Activated CD8-positive, alpha-beta memory T cell treated with anti-CD3 and anti-CD28 coated beads, Interleukin-2, amount 10 ng/mL, durations not matched to agents 7 days and 5 days (primary cell): Measurements from ENCODE around the gene DPH2. TPM values are rescaled to one million over a fixed set of nuclear protein-coding genes. Genes with fewer than 3 reads are reported as not detected.

Experiments
- ATAC-seq: fragments of 150-1000 bp; cut with Tn5 transposase; one replicate; pipeline ENCODE4 v1.10.0; 2021; ENCODE audit warnings: moderate library complexity
- CTCF ChIA-PET: fragments of 350-600 bp; sonication (Branson Sonifier 250); formaldehyde crosslinking; loops from one replicate; lab custom pipeline; 2021; ENCODE audit warnings: antibody characterized with exemption; lab: Charles Lee
- DNase-seq: peaks from one replicate; pipeline ENCODE4 v3.0.0-alpha.2; 2020
- H3K27ac Mint-ChIP-seq: one replicate; pipeline ENCODE4 v1.8.0; 2021; ENCODE audit warnings: mild to moderate bottlenecking, mixed read lengths
- H3K27me3 Mint-ChIP-seq: one replicate; pipeline ENCODE4 v1.8.0; 2021; ENCODE audit warnings: mixed read lengths
- H3K36me3 Mint-ChIP-seq: one replicate; pipeline ENCODE4 v1.8.0; 2021; ENCODE audit warnings: mild to moderate bottlenecking, mixed read lengths
- H3K4me1 Mint-ChIP-seq: one replicate; pipeline ENCODE4 v1.8.0; 2021; ENCODE audit warnings: mixed read lengths
- H3K4me3 Mint-ChIP-seq: one replicate; pipeline ENCODE4 v1.8.0; 2021; ENCODE audit warnings: mild to moderate bottlenecking, moderate library complexity, mixed read lengths
- H3K9me3 Mint-ChIP-seq: one replicate; pipeline ENCODE4 v1.8.0; 2022; ENCODE audit warnings: low read depth, mixed read lengths
- total RNA-seq, 2 experiments: library from RNA; stranded (reverse); gene quantifications; one replicate each; pipeline ENCODE4 v1.2.3, GENCODE V29; 2021

The DPH2 gene
- total RNA-seq, 2 experiments from 2014 or later, result 28.1 to 39.8 TPM

GRCh38 chr1:43961692-43962091, 8.1 kb upstream of the DPH2 start:
- DNase-seq (no peak), ATAC-seq (no peak)
- no peak overlapping the region for H3K27ac Mint-ChIP-seq
- no peaks in the 10 kb centered on the region for H3K36me3 Mint-ChIP-seq
- no peaks in the 10 kb centered on the region for H3K9me3 Mint-ChIP-seq
- no peak overlapping the region for H3K4me3 Mint-ChIP-seq
- CTCF ChIA-PET, result interaction anchor here (0.9 kb wide), 1 partner anchor 74 kb away, joined by 3 read pairs; no protein-coding TSS in a partner anchor
- no peaks in the 10 kb centered on the region for H3K27me3 Mint-ChIP-seq
- H3K4me1 Mint-ChIP-seq, result peaks cover 10% of the 10 kb centered on the region

GRCh38 chr1:43962324-43962723, 7.5 kb upstream of the DPH2 start:
- Mint-ChIP-seq H3K36me3 (no peaks in the 10 kb centered on the region), H3K4me3 (no peak overlapping the region), H3K27me3 (no peaks in the 10 kb centered on the region), H3K27ac (no peak overlapping the region), H3K9me3 (no peaks in the 10 kb centered on the region), H3K4me1 (peaks cover 10% of the 10 kb centered on the region)
- ATAC-seq (no peak), DNase-seq (no peak)
- CTCF ChIA-PET, result no interaction called here

DNA sequence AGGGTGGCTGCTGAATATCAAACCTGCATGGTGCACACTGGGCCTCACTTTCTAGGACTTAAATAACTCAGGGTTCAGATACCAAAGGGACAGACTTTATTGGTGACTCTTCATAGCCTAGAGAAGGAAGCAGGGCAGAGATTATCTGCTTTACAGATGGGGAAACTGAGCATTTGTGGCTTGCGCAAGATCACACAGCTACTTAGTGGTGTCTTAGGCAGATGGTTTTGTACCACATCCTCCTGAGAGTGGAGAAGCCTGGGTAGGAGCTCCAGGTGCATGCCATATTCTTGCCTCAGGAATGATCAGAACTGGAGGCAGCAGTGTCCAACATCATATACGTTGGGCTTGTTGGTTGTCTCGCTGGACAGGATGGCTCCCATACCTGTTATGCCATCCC, 6.8 kb upstream of the DPH2 start:
- Mint-ChIP-seq H3K4me1 (peaks cover 10% of the 10 kb centered on the region), H3K4me3 (no peak overlapping the region), H3K36me3 (no peaks in the 10 kb centered on the region), H3K27me3 (no peaks in the 10 kb centered on the region), H3K9me3 (no peaks in the 10 kb centered on the region), H3K27ac (no peak overlapping the region)
- DNase-seq (no peak), ATAC-seq (no peak)
- CTCF ChIA-PET, result no interaction called here

GRCh38 chr1:43963890-43964289, 5.9 kb upstream of the DPH2 start:
- DNase-seq (no peak), ATAC-seq (no peak)
- Mint-ChIP-seq H3K9me3 (no peaks in the 10 kb centered on the region), H3K27me3 (no peaks in the 10 kb centered on the region), H3K27ac (no peak overlapping the region), H3K4me3 (no peak overlapping the region), H3K4me1 (peaks cover 10% of the 10 kb centered on the region), H3K36me3 (no peaks in the 10 kb centered on the region)
- CTCF ChIA-PET, result interaction anchor here (0.6 to 1.3 kb wide), 2 partner anchors 41 to 61 kb away, joined by 3 to 4 read pairs; no protein-coding TSS in a partner anchor

GRCh38 chr1:43965316-43965715, 4.5 kb upstream of the DPH2 start:
- H3K27ac Mint-ChIP-seq, result no peak overlapping the region
- DNase-seq (no peak), ATAC-seq (no peak)
- CTCF ChIA-PET, result no interaction called here
- no peak overlapping the region for H3K4me3 Mint-ChIP-seq
- H3K4me1 Mint-ChIP-seq, result peaks cover 19% of the 10 kb centered on the region
- H3K9me3 Mint-ChIP-seq, result no peaks in the 10 kb centered on the region
- no peaks in the 10 kb centered on the region for H3K27me3 Mint-ChIP-seq
- no peaks in the 10 kb centered on the region for H3K36me3 Mint-ChIP-seq

- no peak overlapping the region for H3K27ac Mint-ChIP-seq
- CTCF ChIA-PET, result interaction anchor here (5.4 kb wide), 1 partner anchor 22 kb away, joined by 30 read pairs; the partner anchor contains the start of gene IPO13
Measured at GRCh38 chr1:43968348-43968948, 1.4 kb upstream of the DPH2 start.

GRCh38 chr1:43969416-43969745, 429 bp upstream of the DPH2 start:
- H3K9me3 Mint-ChIP-seq, result no peaks in the 10 kb centered on the region
- DNase-seq (no peak), ATAC-seq (no peak)
- peaks cover 6% of the 10 kb centered on the region for H3K36me3 Mint-ChIP-seq
- peak overlapping the region; percentile 24 for H3K27ac Mint-ChIP-seq
- H3K4me1 Mint-ChIP-seq, result peaks cover 30% of the 10 kb centered on the region
- H3K27me3 Mint-ChIP-seq, result no peaks in the 10 kb centered on the region
- CTCF ChIA-PET, result interaction anchor here (1.0 to 5.4 kb wide), 3 partner anchors 23 to 32 kb away, joined by 4 to 30 read pairs (median 5); partner anchors contain the start of gene IPO13
- H3K4me3 Mint-ChIP-seq, result peak overlapping the region; percentile 89

More at GRCh38 chr1:43968348-43968948, 1.4 kb upstream of the DPH2 start:
- ATAC-seq (no peak), DNase-seq (peak; percentile 60)
- Mint-ChIP-seq H3K4me1 (peaks cover 21% of the 10 kb centered on the region), H3K36me3 (peaks cover 6% of the 10 kb centered on the region), H3K4me3 (no peak overlapping the region), H3K9me3 (no peaks in the 10 kb centered on the region), H3K27me3 (no peaks in the 10 kb centered on the region)

- DNase-seq (no peak), ATAC-seq (no peak)
- Mint-ChIP-seq H3K36me3 (peaks cover 6% of the 10 kb centered on the region), H3K9me3 (no peaks in the 10 kb centered on the region), H3K27me3 (no peaks in the 10 kb centered on the region), H3K27ac (peak overlapping the region; percentile 82), H3K4me1 (peaks cover 31% of the 10 kb centered on the region), H3K4me3 (peak overlapping the region; percentile 89)
- CTCF ChIA-PET, result interaction anchor here (0.8 to 5.4 kb wide), 4 partner anchors 24 to 207 kb away, joined by 3 to 30 read pairs (median 4); partner anchors contain the start of gene IPO13
Measured at GRCh38 chr1:43970502-43970901, 692 bp downstream of the DPH2 start.

DNA sequence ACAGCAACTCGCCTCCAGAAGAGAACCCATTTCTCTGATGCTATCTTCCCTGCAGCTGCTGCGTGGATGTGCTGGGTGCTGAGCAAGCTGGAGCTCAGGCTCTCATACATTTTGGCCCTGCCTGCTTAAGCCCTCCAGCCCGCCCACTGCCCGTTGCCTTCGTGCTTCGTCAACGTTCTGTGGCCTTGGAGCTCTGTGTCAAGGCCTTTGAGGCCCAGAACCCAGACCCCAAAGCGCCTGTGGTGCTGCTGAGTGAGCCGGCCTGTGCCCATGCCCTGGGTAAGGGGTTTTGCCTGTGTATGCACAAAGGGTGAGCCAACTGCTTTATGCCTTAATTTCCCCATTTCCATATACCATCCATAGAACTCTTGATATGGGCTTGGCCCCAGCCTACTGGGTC, 1.1 kb downstream of the DPH2 start:
- DNase-seq (no peak), ATAC-seq (no peak)
- H3K36me3 Mint-ChIP-seq, result peaks cover 6% of the 10 kb centered on the region
- no peaks in the 10 kb centered on the region for H3K9me3 Mint-ChIP-seq
- H3K4me3 Mint-ChIP-seq, result peak overlapping the region; percentile 89
- CTCF ChIA-PET, result interaction anchor here (0.8 to 5.4 kb wide), 3 partner anchors 25 to 208 kb away, joined by 3 to 30 read pairs (median 4); partner anchors contain the start of gene IPO13
- peaks cover 33% of the 10 kb centered on the region for H3K4me1 Mint-ChIP-seq
- no peaks in the 10 kb centered on the region for H3K27me3 Mint-ChIP-seq
- peak overlapping the region; percentile 41 for H3K27ac Mint-ChIP-seq

DNA sequence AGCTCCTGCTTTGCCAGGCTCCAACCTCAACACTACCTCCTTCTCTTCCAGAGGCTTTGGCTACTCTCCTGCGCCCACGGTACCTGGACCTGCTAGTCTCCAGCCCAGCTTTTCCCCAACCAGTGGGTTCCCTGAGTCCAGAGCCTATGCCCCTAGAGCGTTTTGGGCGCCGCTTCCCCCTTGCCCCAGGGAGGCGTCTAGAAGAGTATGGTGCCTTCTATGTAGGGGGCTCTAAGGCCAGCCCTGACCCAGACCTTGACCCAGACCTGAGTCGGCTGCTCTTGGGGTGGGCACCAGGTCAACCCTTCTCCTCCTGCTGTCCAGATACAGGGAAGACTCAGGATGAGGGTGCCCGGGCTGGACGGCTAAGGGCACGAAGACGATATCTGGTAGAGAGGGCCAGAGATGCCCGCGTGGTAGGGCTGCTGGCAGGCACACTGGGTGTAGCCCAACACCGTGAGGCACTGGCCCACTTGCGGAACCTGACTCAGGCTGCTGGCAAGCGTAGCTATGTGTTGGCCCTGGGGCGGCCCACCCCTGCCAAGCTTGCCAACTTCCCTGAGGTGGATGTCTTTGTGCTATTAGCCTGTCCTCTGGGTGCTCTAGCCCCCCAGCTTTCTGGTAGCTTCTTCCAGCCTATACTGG, 1.6 kb downstream of the DPH2 start:
- CTCF ChIA-PET, result interaction anchor here (1.5 to 5.4 kb wide), 2 partner anchors 25 to 208 kb away, joined by 4 to 30 read pairs; partner anchors contain the start of gene IPO13
- Mint-ChIP-seq H3K4me3 (peak overlapping the region; percentile 89), H3K27ac (no peak overlapping the region), H3K27me3 (no peaks in the 10 kb centered on the region), H3K36me3 (peaks cover 9% of the 10 kb centered on the region), H3K4me1 (peaks cover 39% of the 10 kb centered on the region), H3K9me3 (no peaks in the 10 kb centered on the region)
- DNase-seq, result no peak
- no peak for ATAC-seq

DNA sequence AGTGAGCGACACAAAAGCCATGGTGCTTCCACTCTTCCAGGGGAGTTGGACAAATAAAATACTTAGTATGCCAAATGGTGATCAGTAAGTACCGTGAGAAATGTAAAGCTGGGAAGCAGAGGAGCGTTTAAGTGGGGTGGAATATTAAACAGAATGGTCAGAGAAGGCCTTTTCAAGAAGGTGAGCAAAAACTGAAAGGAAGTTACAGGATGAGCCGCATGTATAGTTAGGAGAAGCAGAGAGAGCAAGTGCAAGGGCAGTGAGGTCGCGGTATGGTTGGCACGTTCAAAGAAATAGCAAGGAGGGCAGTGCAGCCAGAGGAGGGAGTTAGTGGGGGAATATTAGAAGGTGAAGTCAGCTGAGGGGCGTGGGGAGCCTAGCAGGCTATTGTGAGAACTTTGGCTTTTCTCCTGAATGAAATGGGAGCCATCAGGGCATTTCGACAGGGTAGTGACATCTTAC, 4.2 kb downstream of the DPH2 start:
- Mint-ChIP-seq H3K36me3 (peaks cover 22% of the 10 kb centered on the region), H3K4me1 (peaks cover 61% of the 10 kb centered on the region), H3K9me3 (no peaks in the 10 kb centered on the region), H3K27ac (peak overlapping the region; percentile 90), H3K4me3 (peak overlapping the region; percentile 83), H3K27me3 (no peaks in the 10 kb centered on the region)
- DNase-seq, result no peak
- CTCF ChIA-PET, result interaction anchor here (1.1 to 5.4 kb wide), 3 partner anchors 28 to 39 kb away, joined by 3 to 30 read pairs (median 10); partner anchors contain the start of gene IPO13
- ATAC-seq, result no peak

DNA sequence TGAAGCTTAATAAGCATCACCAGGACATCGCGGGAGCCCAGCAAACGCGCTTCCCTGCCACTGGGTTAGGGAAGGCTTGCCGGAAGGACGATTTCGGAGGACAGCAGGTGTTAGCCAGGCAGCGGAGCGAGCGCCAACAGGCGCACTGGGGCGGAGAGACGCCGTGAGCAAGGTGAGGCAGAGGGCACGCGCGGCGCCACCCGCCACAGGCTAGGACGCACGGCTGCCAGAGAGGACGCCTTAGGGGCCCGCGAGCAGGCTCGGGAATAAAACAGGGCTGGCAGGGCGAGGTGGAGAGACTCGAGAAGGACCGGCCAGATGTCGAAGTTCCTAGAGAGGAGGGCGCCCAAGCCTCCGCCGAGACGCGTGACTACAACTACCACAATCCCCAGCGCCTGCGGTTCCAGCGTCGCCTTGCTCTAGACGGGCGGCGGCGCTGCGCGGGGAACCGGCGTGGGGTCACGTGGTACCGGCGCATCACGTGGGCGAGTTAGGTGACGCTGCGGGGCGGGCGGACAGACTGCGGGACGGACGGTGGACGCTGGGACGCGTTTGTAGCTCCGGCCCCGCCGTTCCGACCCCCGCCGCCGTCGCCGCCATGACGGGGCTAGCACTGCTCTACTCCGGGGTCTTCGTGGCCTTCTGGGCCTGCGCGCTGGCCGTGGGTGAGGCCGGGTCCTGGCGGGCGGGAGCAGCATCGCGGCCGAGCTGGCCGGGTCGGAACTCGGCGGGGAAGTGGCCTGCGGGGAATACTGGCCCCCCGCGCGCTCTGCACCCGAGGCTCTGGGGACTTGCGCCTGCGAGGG, 4.8 kb downstream of the DPH2 start, which contains the start of gene ATP6V0B:
TSS of gene ATP6V0B (plus strand) at position 518 of the 806 bp plus-strand sequence. CDS start at position 599, 81 bp downstream.
- Mint-ChIP-seq H3K27ac (peak within 1 kb of the TSS; percentile 90), H3K27me3 (no peaks in the 10 kb centered on the region), H3K4me1 (peaks cover 56% of the 10 kb centered on the region), H3K9me3 (no peaks in the 10 kb centered on the region), H3K4me3 (peak within 1 kb of the TSS; percentile 83), H3K36me3 (peaks cover 22% of the 10 kb centered on the region)
- peak; percentile 75 for ATAC-seq
- peak; percentile 97 for DNase-seq
- CTCF ChIA-PET, result interaction anchor here (1.0 to 2.4 kb wide), 8 partner anchors 14 to 211 kb away, joined by 3 to 10 read pairs (median 4); partner anchors contain the start of gene CCDC24
